GM10847 (cell line): ENCODE measurements around the gene IL23R.

Experiments used
- POLR2A ChIP-seq: IDR thresholded peaks from 2 replicates; pipeline ENCODE4 v1.6.1; 2011; ENCODE audit not compliant: insufficient read length; ENCODE audit errors: extremely low read depth

The IL23R gene, protein sequence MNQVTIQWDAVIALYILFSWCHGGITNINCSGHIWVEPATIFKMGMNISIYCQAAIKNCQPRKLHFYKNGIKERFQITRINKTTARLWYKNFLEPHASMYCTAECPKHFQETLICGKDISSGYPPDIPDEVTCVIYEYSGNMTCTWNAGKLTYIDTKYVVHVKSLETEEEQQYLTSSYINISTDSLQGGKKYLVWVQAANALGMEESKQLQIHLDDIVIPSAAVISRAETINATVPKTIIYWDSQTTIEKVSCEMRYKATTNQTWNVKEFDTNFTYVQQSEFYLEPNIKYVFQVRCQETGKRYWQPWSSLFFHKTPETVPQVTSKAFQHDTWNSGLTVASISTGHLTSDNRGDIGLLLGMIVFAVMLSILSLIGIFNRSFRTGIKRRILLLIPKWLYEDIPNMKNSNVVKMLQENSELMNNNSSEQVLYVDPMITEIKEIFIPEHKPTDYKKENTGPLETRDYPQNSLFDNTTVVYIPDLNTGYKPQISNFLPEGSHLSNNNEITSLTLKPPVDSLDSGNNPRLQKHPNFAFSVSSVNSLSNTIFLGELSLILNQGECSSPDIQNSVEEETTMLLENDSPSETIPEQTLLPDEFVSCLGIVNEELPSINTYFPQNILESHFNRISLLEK

DNA sequence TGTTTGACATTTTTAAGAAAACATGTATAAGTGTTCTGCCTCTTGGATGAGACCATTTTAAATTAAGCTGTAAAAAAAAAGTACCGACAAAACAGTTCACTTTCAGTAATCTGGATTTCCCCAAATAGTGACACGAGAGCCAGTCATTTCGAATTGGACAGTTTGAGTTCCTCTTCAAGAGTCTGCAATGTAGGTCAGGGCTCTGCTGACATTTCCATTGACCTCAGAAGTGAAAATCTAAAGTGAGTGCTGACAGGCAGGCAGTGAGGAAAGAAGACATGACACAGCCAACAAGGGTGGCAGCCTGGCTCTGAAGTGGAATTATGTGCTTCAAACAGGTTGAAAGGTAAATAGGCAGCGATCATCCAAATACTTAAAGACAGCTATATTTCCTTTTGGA lies at the start of gene IL23R:
IL23R (plus strand) TSS at position 259 of the 400 bp plus-strand sequence. CDS start 1,667 bp downstream, outside the sequence.
- no peak for TF ChIP-seq POLR2A

DNA sequence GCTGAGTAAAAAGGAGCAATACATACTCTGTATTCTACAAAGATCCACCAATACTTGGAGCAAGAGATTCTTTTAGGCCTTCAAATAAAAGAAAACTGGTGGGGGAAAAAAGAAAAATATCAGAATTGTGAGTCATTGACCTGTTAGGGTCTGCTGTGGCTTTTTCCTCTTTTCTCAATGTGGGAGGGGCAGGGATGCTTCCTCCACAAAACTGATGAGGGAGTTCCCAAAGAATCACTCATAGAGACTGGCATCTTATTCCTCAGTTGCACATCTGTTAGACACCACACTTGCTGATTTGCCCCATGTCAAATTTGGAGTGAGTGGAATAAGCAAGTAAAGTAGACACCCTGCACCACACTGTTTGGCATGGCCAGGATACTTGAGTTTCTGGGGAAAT lies 48.1 kb upstream of the IL23R start:
- no peak for TF ChIP-seq POLR2A

DNA sequence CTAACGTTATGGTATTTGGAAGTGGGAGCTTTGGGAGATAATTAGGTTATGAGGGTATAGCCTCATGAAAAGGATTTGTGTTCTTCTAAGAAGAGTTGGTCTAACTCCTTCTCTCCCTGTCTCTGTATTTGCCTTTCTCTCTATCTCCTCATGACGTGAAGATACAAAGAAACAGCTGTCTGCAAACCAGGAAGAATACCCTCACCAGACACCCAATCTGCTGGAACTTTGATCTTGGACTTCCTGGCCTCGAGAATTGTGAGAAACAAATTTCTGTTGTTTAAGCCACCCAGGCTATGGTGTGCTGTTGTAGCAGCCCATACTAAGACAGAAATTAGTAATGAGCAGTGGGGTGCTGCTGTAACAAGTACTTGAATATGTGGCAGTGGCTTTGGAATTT lies 47.6 kb upstream of the IL23R start:
- TF ChIP-seq POLR2A: no peak

GRCh38 chr1:67120855-67121619 lies 45.2 kb upstream of the IL23R start:
- TF ChIP-seq POLR2A: no peak

- no peak for TF ChIP-seq POLR2A
Observed at GRCh38 chr1:67124455-67124854, 41.8 kb upstream of the IL23R start.

- TF ChIP-seq POLR2A: no peak
Observed at GRCh38 chr1:67126111-67126746, 40.0 kb upstream of the IL23R start.

DNA sequence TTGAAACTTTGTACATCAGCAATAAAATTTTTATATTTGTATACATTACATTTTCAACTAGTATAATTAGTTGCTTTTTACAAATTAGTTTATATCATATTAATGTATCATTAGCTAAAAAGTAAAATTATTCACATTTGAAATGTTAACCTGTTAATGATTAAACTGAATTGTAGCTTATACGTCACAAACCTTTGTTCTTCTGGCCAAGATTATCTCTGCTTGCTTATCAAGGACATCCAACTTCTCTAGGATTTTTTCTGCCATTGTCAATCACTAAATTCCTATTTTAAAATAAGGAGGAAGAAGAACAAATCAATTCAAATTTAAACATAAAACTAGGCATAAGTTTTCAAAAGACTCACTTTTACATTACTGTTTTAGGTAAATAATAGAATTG lies 39.3 kb upstream of the IL23R start:
- TF ChIP-seq POLR2A: no peak

DNA sequence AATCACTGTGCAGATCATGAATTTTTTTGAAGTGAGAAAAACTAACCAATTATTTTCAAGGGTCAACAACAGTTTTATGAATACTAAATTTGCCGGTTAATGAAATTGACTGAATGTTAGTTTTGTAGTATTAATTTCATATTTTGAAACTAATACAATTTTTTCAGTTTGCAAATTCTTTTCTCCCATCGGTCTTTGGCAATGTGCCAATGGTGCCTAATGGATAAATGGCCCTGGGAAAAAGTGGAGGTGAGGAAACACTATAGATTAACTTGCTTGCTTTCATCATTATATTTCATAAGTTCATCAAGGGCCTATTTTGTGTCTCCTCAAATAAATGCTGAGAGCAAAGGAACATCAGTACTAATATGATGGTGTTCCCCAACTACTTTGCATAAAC lies 35.6 kb upstream of the IL23R start:
- no peak for TF ChIP-seq POLR2A

GRCh38 chr1:67133177-67133576 lies 33.1 kb upstream of the IL23R start:
- no peak for TF ChIP-seq POLR2A

DNA sequence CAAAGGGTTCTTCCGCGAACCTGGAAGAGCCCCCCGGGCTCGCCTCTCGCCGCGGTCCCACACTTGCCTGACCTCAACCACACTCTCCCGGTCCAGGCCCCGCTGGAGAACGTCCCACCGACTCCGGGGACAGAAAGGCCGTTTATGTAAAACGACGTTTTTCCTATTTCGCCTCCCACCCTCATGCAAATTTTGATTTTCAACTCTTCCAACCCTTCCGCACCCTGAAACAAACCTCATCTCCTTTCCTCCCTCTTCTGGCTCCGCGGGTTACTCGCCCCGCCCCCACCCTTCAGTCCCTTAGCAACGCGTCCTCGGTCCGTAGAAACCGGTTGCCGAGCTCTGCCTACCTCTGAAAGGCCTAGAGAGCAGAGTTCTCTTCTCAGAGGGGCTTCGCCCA lies 31.6 kb upstream of the IL23R start, which contains the start of gene C1orf141:
C1orf141 (minus strand) TSS at position 276 of the 400 bp plus-strand sequence. CDS start 7,730 bp downstream, outside the sequence.
- TF ChIP-seq POLR2A: no peak

DNA sequence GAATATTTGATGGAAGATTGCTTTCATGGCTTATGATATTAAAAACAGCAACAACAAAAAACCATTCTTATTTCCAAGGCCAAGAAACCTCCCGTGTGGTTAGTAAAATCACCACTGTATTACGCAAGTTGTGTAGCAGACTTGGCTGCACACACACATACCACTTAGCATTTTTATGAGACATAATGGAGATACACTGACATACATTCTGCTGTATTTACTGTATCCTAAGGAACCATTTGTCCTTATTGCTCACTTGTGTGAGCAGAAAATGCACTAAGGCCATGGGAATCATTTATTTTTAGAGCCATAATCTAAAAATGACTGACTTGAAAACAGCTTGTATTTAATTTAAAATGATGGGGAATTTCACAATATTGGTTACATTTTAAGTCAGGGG lies 30.9 kb upstream of the IL23R start:
- no peak for TF ChIP-seq POLR2A

- TF ChIP-seq POLR2A: no peak
Observed at GRCh38 chr1:67137307-67137753, 28.9 kb upstream of the IL23R start.

- no peak for TF ChIP-seq POLR2A
Observed at GRCh38 chr1:67138813-67139499, 27.3 kb upstream of the IL23R start.

GRCh38 chr1:67140460-67140859 lies 25.8 kb upstream of the IL23R start:
- no peak for TF ChIP-seq POLR2A

- no peak for TF ChIP-seq POLR2A
Observed at GRCh38 chr1:67142931-67143330, 23.3 kb upstream of the IL23R start.

GRCh38 chr1:67143966-67144365 lies 22.3 kb upstream of the IL23R start:
- no peak for TF ChIP-seq POLR2A
